ENCODE measurements around the gene PLEKHG3. TPM values are rescaled to one million over a fixed set of nuclear protein-coding genes. Genes with fewer than 3 reads are reported as not detected.

The PLEKHG3 gene
- total RNA-seq, 1 donor from 2014 or later, result 5.5 TPM

- Mint-ChIP-seq H3K36me3 (ENCODE audit: low read depth) (peaks cover 18% of the 10 kb centered on the region), H3K4me3 (no peak overlapping the region), H3K27ac (no peak overlapping the region), H3K27me3 (ENCODE audit: insufficient read depth) (no peaks in the 10 kb centered on the region), H3K4me1 (ENCODE audit: low read depth) (peaks cover 18% of the 10 kb centered on the region), H3K9me3 (no peaks in the 10 kb centered on the region)
- intact Hi-C loops (cut with micrococcal nuclease), result no loop called here
- no peak for DNase-seq (ENCODE audit: low spot score)
Measured at GRCh38 chr14:64736271-64737169, 32.3 kb downstream of the PLEKHG3 start.

GRCh38 chr14:64737391-64738280 is 33.4 kb downstream of the PLEKHG3 start:
- H3K36me3 Mint-ChIP-seq (ENCODE audit: low read depth), result peaks cover 17% of the 10 kb centered on the region
- DNase-seq (ENCODE audit: low spot score), result no peak
- no peak overlapping the region for H3K4me3 Mint-ChIP-seq
- no peaks in the 10 kb centered on the region for H3K9me3 Mint-ChIP-seq
- intact Hi-C loops (cut with micrococcal nuclease), result no loop called here
- H3K27me3 Mint-ChIP-seq (ENCODE audit: insufficient read depth), result no peaks in the 10 kb centered on the region
- no peak overlapping the region for H3K27ac Mint-ChIP-seq
- H3K4me1 Mint-ChIP-seq (ENCODE audit: low read depth), result peaks cover 18% of the 10 kb centered on the region

GRCh38 chr14:64738281-64738804 is 34.1 kb downstream of the PLEKHG3 start:
- no peak overlapping the region for H3K27ac Mint-ChIP-seq
- peaks cover 16% of the 10 kb centered on the region for H3K36me3 Mint-ChIP-seq (ENCODE audit: low read depth)
- H3K4me3 Mint-ChIP-seq, result no peak overlapping the region
- DNase-seq (ENCODE audit: low spot score), result no peak
- H3K4me1 Mint-ChIP-seq (ENCODE audit: low read depth), result peaks cover 18% of the 10 kb centered on the region
- intact Hi-C loops (cut with micrococcal nuclease), result no loop called here
- H3K9me3 Mint-ChIP-seq, result no peaks in the 10 kb centered on the region
- H3K27me3 Mint-ChIP-seq (ENCODE audit: insufficient read depth), result no peaks in the 10 kb centered on the region

GRCh38 chr14:64741200-64741599 is 37.0 kb downstream of the PLEKHG3 start:
- Mint-ChIP-seq H3K4me1 (ENCODE audit: low read depth) (peaks cover 10% of the 10 kb centered on the region), H3K27me3 (ENCODE audit: insufficient read depth) (no peaks in the 10 kb centered on the region), H3K27ac (no peak overlapping the region), H3K36me3 (ENCODE audit: low read depth) (peaks cover 24% of the 10 kb centered on the region), H3K4me3 (no peak overlapping the region), H3K9me3 (no peaks in the 10 kb centered on the region)
- intact Hi-C loops (cut with micrococcal nuclease), result no loop called here
- no peak for DNase-seq (ENCODE audit: low spot score)

- intact Hi-C loops (cut with micrococcal nuclease), result no loop called here
Measured at GRCh38 chr14:64741961-64742360, 37.7 kb downstream of the PLEKHG3 start.

GRCh38 chr14:64743061-64743460 is 38.8 kb downstream of the PLEKHG3 start:
- DNase-seq (ENCODE audit: low spot score), result no peak
- Mint-ChIP-seq H3K4me3 (no peak overlapping the region), H3K4me1 (ENCODE audit: low read depth) (peaks cover 10% of the 10 kb centered on the region), H3K27me3 (ENCODE audit: insufficient read depth) (no peaks in the 10 kb centered on the region), H3K27ac (no peak overlapping the region), H3K9me3 (no peaks in the 10 kb centered on the region), H3K36me3 (ENCODE audit: low read depth) (peaks cover 24% of the 10 kb centered on the region)
- intact Hi-C loops (cut with micrococcal nuclease), result no loop called here

More at GRCh38 chr14:64741961-64742360, 37.7 kb downstream of the PLEKHG3 start:
- H3K4me3 Mint-ChIP-seq, result no peak overlapping the region
- peaks cover 10% of the 10 kb centered on the region for H3K4me1 Mint-ChIP-seq (ENCODE audit: low read depth)
- H3K27me3 Mint-ChIP-seq (ENCODE audit: insufficient read depth), result no peaks in the 10 kb centered on the region
- no peak for DNase-seq (ENCODE audit: low spot score)
- peaks cover 24% of the 10 kb centered on the region for H3K36me3 Mint-ChIP-seq (ENCODE audit: low read depth)
- no peaks in the 10 kb centered on the region for H3K9me3 Mint-ChIP-seq
- H3K27ac Mint-ChIP-seq, result no peak overlapping the region

- intact Hi-C loops (cut with micrococcal nuclease), result no loop called here
- peaks cover 19% of the 10 kb centered on the region for H3K36me3 Mint-ChIP-seq (ENCODE audit: low read depth)
- H3K4me1 Mint-ChIP-seq (ENCODE audit: low read depth), result peaks cover 10% of the 10 kb centered on the region
- no peak overlapping the region for H3K27ac Mint-ChIP-seq
- H3K27me3 Mint-ChIP-seq (ENCODE audit: insufficient read depth), result no peaks in the 10 kb centered on the region
- no peaks in the 10 kb centered on the region for H3K9me3 Mint-ChIP-seq
- no peak for DNase-seq (ENCODE audit: low spot score)
- no peak overlapping the region for H3K4me3 Mint-ChIP-seq
Measured at GRCh38 chr14:64745511-64746091, 41.4 kb downstream of the PLEKHG3 start.

- Mint-ChIP-seq H3K4me3 (no peak overlapping the region), H3K27ac (no peak overlapping the region), H3K27me3 (ENCODE audit: insufficient read depth) (no peaks in the 10 kb centered on the region), H3K36me3 (ENCODE audit: low read depth) (peaks cover 15% of the 10 kb centered on the region), H3K4me1 (ENCODE audit: low read depth) (peaks cover 10% of the 10 kb centered on the region), H3K9me3 (no peaks in the 10 kb centered on the region)
- no peak for DNase-seq (ENCODE audit: low spot score)
- intact Hi-C loops (cut with micrococcal nuclease), result no loop called here
Measured at GRCh38 chr14:64746298-64747250, 42.4 kb downstream of the PLEKHG3 start.

GRCh38 chr14:64747327-64747726 is 43.1 kb downstream of the PLEKHG3 start:
- Mint-ChIP-seq H3K4me3 (no peak overlapping the region), H3K36me3 (ENCODE audit: low read depth) (peaks cover 14% of the 10 kb centered on the region), H3K4me1 (ENCODE audit: low read depth) (peaks cover 10% of the 10 kb centered on the region), H3K9me3 (no peaks in the 10 kb centered on the region), H3K27me3 (ENCODE audit: insufficient read depth) (no peaks in the 10 kb centered on the region), H3K27ac (no peak overlapping the region)
- DNase-seq (ENCODE audit: low spot score), result no peak
- intact Hi-C loops (cut with micrococcal nuclease), result no loop called here

GRCh38 chr14:64748521-64748920 is 44.3 kb downstream of the PLEKHG3 start:
- H3K4me1 Mint-ChIP-seq (ENCODE audit: low read depth), result peaks cover 10% of the 10 kb centered on the region
- H3K27me3 Mint-ChIP-seq (ENCODE audit: insufficient read depth), result no peaks in the 10 kb centered on the region
- H3K4me3 Mint-ChIP-seq, result no peak overlapping the region
- intact Hi-C loops (cut with micrococcal nuclease), result no loop called here
- H3K9me3 Mint-ChIP-seq, result no peaks in the 10 kb centered on the region
- no peak overlapping the region for H3K27ac Mint-ChIP-seq
- peaks cover 14% of the 10 kb centered on the region for H3K36me3 Mint-ChIP-seq (ENCODE audit: low read depth)
- DNase-seq (ENCODE audit: low spot score), result no peak

GRCh38 chr14:64748995-64749714 is 44.9 kb downstream of the PLEKHG3 start:
- Mint-ChIP-seq H3K27ac (no peak overlapping the region), H3K9me3 (no peaks in the 10 kb centered on the region)
- intact Hi-C loops (cut with micrococcal nuclease), result no loop called here

More at GRCh38 chr14:64748995-64749714, 44.9 kb downstream of the PLEKHG3 start:
- H3K27me3 Mint-ChIP-seq (ENCODE audit: insufficient read depth), result no peaks in the 10 kb centered on the region
- H3K4me1 Mint-ChIP-seq (ENCODE audit: low read depth), result peaks cover 10% of the 10 kb centered on the region
- H3K36me3 Mint-ChIP-seq (ENCODE audit: low read depth), result peaks cover 10% of the 10 kb centered on the region
- no peak for DNase-seq (ENCODE audit: low spot score)
- H3K4me3 Mint-ChIP-seq, result no peak overlapping the region

All from activated T-helper 1 cell treated with anti-CD3 and anti-CD28 coated beads, Interleukin-12 subunit alpha, Interleukin-12 subunit beta, Interleukin-2, Interleukin-4 antibody, amounts not matched to agents 30 ng/mL and 10 ng/mL and 1 ng/mL, durations not matched to agents 14 hours and 24 hours and 36 hours (primary cell).